OCI-LY7 (cell line): ENCODE data around the gene GYPC. TPM values are rescaled to one million over a fixed set of nuclear protein-coding genes. Genes with fewer than 3 reads are reported as not detected.

ENCODE experiments used
- BruUV-seq: library from RNA; stranded (reverse); fragments of 400-500 nt; replicated peaks from 2 replicates; lab custom pipeline; 2021; lab: Mats Ljungman, UMichigan
- CTCF ChIA-PET: fragments of 300-600 bp; sonication (Branson Sonifier 250); formaldehyde crosslinking; loops from one replicate; lab custom pipeline; 2022; ENCODE audit warnings: antibody characterized with exemption; ENCODE audit not compliant: unreplicated experiment; lab: Charles Lee
- POLR2A ChIA-PET: fragments of 300-600 bp; sonication (Branson Sonifier 250); formaldehyde crosslinking; loops from one replicate; lab custom pipeline; 2022; ENCODE audit warnings: antibody characterized with exemption; lab: Charles Lee
- DNase-seq: peaks from one replicate; pipeline ENCODE4 v3.0.0-alpha.2; 2015; ENCODE audit warnings: low spot score
- H2AFZ ChIP-seq: fragments of 200-600 bp; sonication (generic), shearing (Covaris generic); 2 replicates; pipeline ENCODE4 v1.6.1; 2014; ENCODE audit warnings: mild to moderate bottlenecking, antibody characterized with exemption, low read length, moderate library complexity
- H3K27ac ChIP-seq: fragments of 200-600 bp; sonication (generic); 2 replicates; pipeline ENCODE4 v1.5.1; 2014; ENCODE audit warnings: mixed run types, low read depth, mild to moderate bottlenecking, moderate library complexity, low read length, inconsistent platforms; ENCODE audit not compliant: poor library complexity, severe bottlenecking
- H3K36me3 ChIP-seq: fragments of 200-600 bp; sonication (generic); 2 replicates; pipeline ENCODE4 v1.6.1; 2014; ENCODE audit warnings: mild to moderate bottlenecking, antibody characterized with exemption, low read length, moderate library complexity, mixed read lengths; ENCODE audit not compliant: insufficient read depth
- H3K4me1 ChIP-seq: fragments of 200-600 bp; sonication (generic); 2 replicates; pipeline ENCODE4 v1.5.1; 2014; ENCODE audit warnings: mild to moderate bottlenecking, low read length; ENCODE audit not compliant: insufficient read depth, poor library complexity, severe bottlenecking
- H3K4me2 ChIP-seq: fragments of 200-600 bp; sonication (generic); 2 replicates; pipeline ENCODE4 v1.6.1; 2014; ENCODE audit warnings: mild to moderate bottlenecking, low read length
- H3K4me3 ChIP-seq: fragments of 200-600 bp; sonication (generic); 2 replicates; pipeline ENCODE4 v1.5.1; 2014; ENCODE audit warnings: mild to moderate bottlenecking, low read depth, low read length; ENCODE audit not compliant: poor library complexity, severe bottlenecking
- H3K79me2 ChIP-seq: fragments of 200-600 bp; sonication (generic); 2 replicates; pipeline ENCODE4 v1.6.1; 2016; ENCODE audit warnings: low read depth, mild to moderate bottlenecking, low read length, moderate library complexity, mixed read lengths; ENCODE audit not compliant: insufficient read depth
- H3K9me2 ChIP-seq: fragments of 200-600 bp; sonication (generic); 2 replicates; pipeline ENCODE4 v1.6.1; 2016; ENCODE audit warnings: mild to moderate bottlenecking, low read length, mixed read lengths; ENCODE audit not compliant: insufficient read depth
- H3K9me3 ChIP-seq: fragments of 200-600 bp; sonication (generic); 2 replicates; pipeline ENCODE4 v1.6.1; 2014; ENCODE audit warnings: mild to moderate bottlenecking, mixed run types, low read length, mixed read lengths
- H4K20me1 ChIP-seq: fragments of 200-600 bp; sonication (generic); 2 replicates; pipeline ENCODE4 v1.6.1; 2014; ENCODE audit warnings: mild to moderate bottlenecking, antibody characterized with exemption, low read length, moderate library complexity, mixed read lengths; ENCODE audit not compliant: insufficient read depth
- EZH2phosphoT487 ChIP-seq: fragments of 200-600 bp; sonication (generic); IDR thresholded peaks from 2 replicates; pipeline ENCODE4 v1.6.1; 2018; ENCODE audit warnings: low read depth, borderline replicate concordance, mild to moderate bottlenecking, mixed run types, antibody characterized with exemption, low read length, moderate library complexity, mixed read lengths
- intact Hi-C: fragments of 100-400 bp; cut with micrococcal nuclease; formaldehyde crosslinking; loops from one replicate; pipeline ENCODE4 v1.10.0; 2022; ENCODE audit not compliant: unreplicated experiment
- total RNA-seq, 2 experiments: library from RNA; depleted of rRNA in 1 of 2; stranded (reverse); fragments of >200 nt in 1 of 2; shearing (Covaris generic) in 1 of 2; gene quantifications; 2 replicates each; pipeline ENCODE4 v1.2.3, GENCODE V29; 2014 to 2022
- TF ChIP-seq, protein P1 (sequence below): fragments of 200-600 bp; sonication (generic); conservative IDR thresholded peaks from 2 replicates; pipeline ENCODE4 v1.5.1; 2014; ENCODE audit warnings: mild to moderate bottlenecking, antibody characterized with exemption, low read length, moderate library complexity, mixed read lengths

The GYPC gene
- total RNA-seq, 2 experiments from 2014 or later, result 96.4 to 154 TPM

DNA sequence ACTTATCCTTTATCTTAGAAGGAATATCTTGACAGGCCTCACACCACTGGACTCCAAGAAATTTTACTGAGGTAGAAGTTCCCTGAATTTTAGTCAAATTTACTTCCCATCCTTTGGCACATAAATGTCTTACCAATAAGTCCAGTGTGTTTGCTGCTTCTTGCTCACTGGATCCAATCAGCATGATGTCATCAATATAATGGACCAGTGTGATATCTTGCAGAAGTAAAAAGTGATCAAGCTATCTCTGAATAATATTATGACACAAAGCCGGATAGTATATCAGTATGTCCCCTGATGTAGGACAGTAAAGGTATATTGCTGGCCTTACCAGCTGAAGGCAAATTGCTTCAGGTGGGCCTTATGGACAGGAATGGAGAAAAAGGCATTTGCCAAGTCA, 6.9 kb upstream of the GYPC start:
- POLR2A ChIA-PET, result no interaction called here
- intact Hi-C loops, result no loop called here

DNA sequence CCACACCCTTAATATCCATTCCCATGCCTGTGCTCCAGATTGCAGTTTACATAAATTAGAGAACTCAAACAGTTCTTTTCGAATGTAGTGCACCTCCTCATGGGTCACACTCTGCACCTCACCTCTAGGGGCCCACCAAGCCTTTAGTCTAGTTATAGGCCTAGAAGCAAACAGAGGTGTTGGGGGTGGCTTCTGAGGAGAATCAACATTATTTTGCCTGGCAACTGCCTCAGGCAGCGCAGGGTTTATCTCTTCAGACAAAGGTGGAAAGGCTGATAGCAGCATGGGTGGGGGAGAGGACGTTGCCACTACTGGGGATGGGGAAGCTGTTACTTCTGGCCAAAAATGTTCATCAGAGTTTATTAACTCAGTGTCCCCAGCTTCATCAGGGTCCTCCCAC, 5.0 kb upstream of the GYPC start:
- peaks cover 11% of the 10 kb centered on the region for H3K4me1 ChIP-seq
- POLR2A ChIA-PET, result interaction anchor here (0.7 kb wide), 1 partner anchor 12 kb away, joined by 3 read pairs; no protein-coding TSS in a partner anchor
- no peak for DNase-seq
- no peak overlapping the region for H2AFZ ChIP-seq
- no TSS peak for BruUV-seq
- H3K9me3 ChIP-seq, result 0 out of 2 replicates have a peak, but pooled peaks cover 4% of the 10 kb centered on the region
- no peaks in the 10 kb centered on the region for H3K9me2 ChIP-seq
- H3K36me3 ChIP-seq, result no peaks in the 10 kb centered on the region
- no peak overlapping the region for H3K4me3 ChIP-seq
- no peak overlapping the region for H3K27ac ChIP-seq
- 0 out of 2 replicates have a peak, but pooled peaks cover 3% of the 10 kb centered on the region for H3K79me2 ChIP-seq
- intact Hi-C loops, result no loop called here
- CTCF ChIA-PET, result interaction anchor here (0.6 kb wide), 1 partner anchor 392 kb away, joined by 3 read pairs; no protein-coding TSS in a partner anchor
- no peak overlapping the region for H3K4me2 ChIP-seq
- H4K20me1 ChIP-seq, result no peaks in the 10 kb centered on the region
- TF ChIP-seq, protein P1, sequence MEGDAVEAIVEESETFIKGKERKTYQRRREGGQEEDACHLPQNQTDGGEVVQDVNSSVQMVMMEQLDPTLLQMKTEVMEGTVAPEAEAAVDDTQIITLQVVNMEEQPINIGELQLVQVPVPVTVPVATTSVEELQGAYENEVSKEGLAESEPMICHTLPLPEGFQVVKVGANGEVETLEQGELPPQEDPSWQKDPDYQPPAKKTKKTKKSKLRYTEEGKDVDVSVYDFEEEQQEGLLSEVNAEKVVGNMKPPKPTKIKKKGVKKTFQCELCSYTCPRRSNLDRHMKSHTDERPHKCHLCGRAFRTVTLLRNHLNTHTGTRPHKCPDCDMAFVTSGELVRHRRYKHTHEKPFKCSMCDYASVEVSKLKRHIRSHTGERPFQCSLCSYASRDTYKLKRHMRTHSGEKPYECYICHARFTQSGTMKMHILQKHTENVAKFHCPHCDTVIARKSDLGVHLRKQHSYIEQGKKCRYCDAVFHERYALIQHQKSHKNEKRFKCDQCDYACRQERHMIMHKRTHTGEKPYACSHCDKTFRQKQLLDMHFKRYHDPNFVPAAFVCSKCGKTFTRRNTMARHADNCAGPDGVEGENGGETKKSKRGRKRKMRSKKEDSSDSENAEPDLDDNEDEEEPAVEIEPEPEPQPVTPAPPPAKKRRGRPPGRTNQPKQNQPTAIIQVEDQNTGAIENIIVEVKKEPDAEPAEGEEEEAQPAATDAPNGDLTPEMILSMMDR, result no peak
- no peak for TF ChIP-seq EZH2phosphoT487

More for the DNA sequence above, 6.9 kb upstream of the GYPC start:
- no peak for DNase-seq
- no peak overlapping the region for H2AFZ ChIP-seq
- H3K36me3 ChIP-seq, result no peaks in the 10 kb centered on the region
- CTCF ChIA-PET, result no interaction called here
- TF ChIP-seq, protein P1, result no peak
- TF ChIP-seq EZH2phosphoT487, result no peak
- no peak overlapping the region for H3K4me2 ChIP-seq
- 0 out of 2 replicates have a peak, but pooled peaks cover 4% of the 10 kb centered on the region for H3K9me3 ChIP-seq
- H3K79me2 ChIP-seq, result no peaks in the 10 kb centered on the region
- no peaks in the 10 kb centered on the region for H3K9me2 ChIP-seq
- BruUV-seq, result no TSS peak
- no peak overlapping the region for H3K4me3 ChIP-seq
- peaks cover 14% of the 10 kb centered on the region for H3K4me1 ChIP-seq
- H3K27ac ChIP-seq, result no peak overlapping the region
- H4K20me1 ChIP-seq, result no peaks in the 10 kb centered on the region

DNA sequence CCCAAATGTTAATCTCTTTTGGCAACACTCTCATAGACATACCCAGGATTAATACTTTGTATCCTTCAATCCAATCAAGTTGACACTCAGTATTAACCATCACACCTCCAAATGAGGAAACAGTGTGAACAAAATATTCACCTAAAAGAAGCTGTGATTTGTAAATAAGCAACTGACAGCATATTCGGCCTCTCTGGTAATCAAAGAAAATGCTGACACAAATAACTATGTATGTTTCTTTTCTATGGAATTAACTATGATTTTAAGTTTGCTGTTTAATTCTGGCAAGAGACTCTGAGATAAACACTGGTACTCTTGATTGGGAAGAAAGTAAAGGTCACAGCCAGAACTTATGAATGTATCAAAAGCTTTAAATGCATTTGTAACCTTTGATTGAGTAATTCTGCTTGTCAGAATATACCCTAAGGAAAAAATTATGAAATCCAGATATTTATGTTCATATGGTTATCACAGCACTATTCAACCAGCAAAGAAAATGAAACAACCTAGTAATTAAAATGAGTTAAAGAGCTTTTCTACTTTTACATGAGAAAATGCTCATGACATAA, 3.6 kb upstream of the GYPC start:
- no peak for DNase-seq
- Histone ChIP-seq H3K9me3 (0 out of 2 replicates have a peak, but pooled peaks cover 4% of the 10 kb centered on the region), H3K4me1 (peaks cover 11% of the 10 kb centered on the region), H3K9me2 (no peaks in the 10 kb centered on the region), H3K4me2 (no peak overlapping the region), H4K20me1 (no peaks in the 10 kb centered on the region), H3K79me2 (peaks cover 12% of the 10 kb centered on the region; the same call in 1 of the 2 replicates), H3K36me3 (no peaks in the 10 kb centered on the region), H3K27ac (no peak overlapping the region), H2AFZ (no peak overlapping the region), H3K4me3 (no peak overlapping the region)
- CTCF ChIA-PET, result no interaction called here
- intact Hi-C loops, result no loop called here
- TF ChIP-seq EZH2phosphoT487, result no peak
- TF ChIP-seq, protein P1, result no peak
- POLR2A ChIA-PET, result interaction anchor here (1.0 to 1.5 kb wide), 3 partner anchors 9 to 47 kb away, joined by 3 to 8 read pairs (median 4); no protein-coding TSS in a partner anchor
- BruUV-seq, result no TSS peak
